Thyroid gland (tissue), 4 donors: ENCODE results near the gene KASH5. TPM values are rescaled to one million over a fixed set of nuclear protein-coding genes. Genes with fewer than 3 reads are reported as not detected.

ENCODE experiments used
- DNase-seq, 2 donors: peaks; one replicate each; pipeline ENCODE4 v3.0.0-alpha.2; 2019
- H3K27ac ChIP-seq, 3 donors: fragments of 200-600 bp; sonication (generic); 1 replicate in 2 of 3; 2 replicates in 1 of 3; pipeline ENCODE4 v1.5.1; 2016 to 2019; ENCODE audit warnings: mild to moderate bottlenecking in 1 of 3, moderate library complexity in 1 of 3
- H3K27me3 ChIP-seq: fragments of 200-600 bp; sonication (generic); one replicate; pipeline ENCODE4 v1.5.1; 2019
- H3K36me3 ChIP-seq, 2 donors: fragments of 200-600 bp; sonication (generic); one replicate each; pipeline ENCODE4 v1.5.1; 2016 to 2019
- H3K4me1 ChIP-seq, 2 donors: fragments of 200-600 bp; sonication (generic); one replicate each; pipeline ENCODE4 v1.5.1; 2017 to 2019
- H3K4me3 ChIP-seq, 3 donors: fragments of 200-600 bp; sonication (generic); replicated peaks in 1 of 3; 1 replicate in 2 of 3; 2 replicates in 1 of 3; pipeline ENCODE4 v1.5.1; 2016; ENCODE audit warnings: mild to moderate bottlenecking in 1 of 3
- H3K9me3 ChIP-seq: fragments of 200-600 bp; sonication (generic); one replicate; pipeline ENCODE4 v1.5.1; 2017
- POLR2A ChIP-seq, 2 donors: fragments of 450-650 bp; IDR thresholded peaks; one replicate each; pipeline ENCODE4 v1.6.1; 2017; ENCODE audit warnings: antibody characterized with exemption in 2 of 2, mild to moderate bottlenecking in 2 of 2, moderate library complexity in 1 of 2
- WGBS, 2 donors: methylation state at CpG; one replicate each; pipeline ENCODE4 v1.1.5; 2017; 5-methylcytosine and 5-hydroxymethylcytosine counted together
- intact Hi-C: fragments of 100-400 bp; cut with DNase I; formaldehyde crosslinking; loops from one replicate; pipeline ENCODE4 v1.15.1; 2023
- total RNA-seq, 4 donors: library from RNA; depleted of rRNA; stranded (reverse); fragments of >200 nt; gene quantifications; one replicate each; pipeline ENCODE4 v1.2.3, GENCODE V29; 2016
- TF ChIP-seq, protein P1 (sequence below), 6 experiments: fragments of 200-600 bp in 3 of 6; fragments of 450-650 bp in 3 of 6; sonication (generic) in 3 of 6; IDR thresholded peaks; one replicate each; pipeline ENCODE4 v1.5.1; 2016 to 2019; ENCODE audit warnings: antibody characterized with exemption in 6 of 6, mild to moderate bottlenecking in 2 of 6, inconsistent platforms in 1 of 6, moderate library complexity in 1 of 6

The KASH5 gene
- total RNA-seq, 4 donors from 2014 or later = 1.3 TPM; not detected in 3

DNA sequence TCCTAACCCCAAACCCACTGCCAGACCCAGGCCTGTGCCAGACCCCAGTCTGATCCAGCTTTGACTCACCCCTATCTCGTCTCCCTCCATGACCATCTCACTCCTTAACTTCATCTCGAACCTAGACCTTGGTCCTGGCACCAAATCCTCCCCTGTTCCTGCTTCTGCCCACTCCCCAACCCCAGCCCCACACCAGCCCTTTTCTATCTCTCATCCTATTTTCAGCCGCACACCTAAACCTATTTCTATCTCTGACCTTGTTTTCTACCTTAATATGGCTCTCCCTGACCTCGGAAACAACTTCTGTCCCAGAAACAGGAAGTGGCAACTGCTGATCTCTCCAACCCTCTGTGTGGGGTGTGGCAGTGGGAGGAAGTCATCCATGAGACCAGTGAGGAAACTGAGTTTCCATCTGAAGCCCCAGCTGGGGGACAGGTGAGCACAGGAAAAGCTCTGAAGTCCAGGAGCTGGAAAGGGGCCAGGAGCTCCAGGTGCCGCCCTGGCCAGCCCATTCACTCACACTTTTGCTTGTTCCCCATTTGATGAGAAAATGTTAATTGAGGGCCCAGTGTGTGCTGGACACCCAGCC, 21.5 kb downstream of the KASH5 start:
- intact Hi-C loops = no loop called here
- 82% methylated on average over 5 of the region's 5 CpGs for WGBS, 2 donors

DNA sequence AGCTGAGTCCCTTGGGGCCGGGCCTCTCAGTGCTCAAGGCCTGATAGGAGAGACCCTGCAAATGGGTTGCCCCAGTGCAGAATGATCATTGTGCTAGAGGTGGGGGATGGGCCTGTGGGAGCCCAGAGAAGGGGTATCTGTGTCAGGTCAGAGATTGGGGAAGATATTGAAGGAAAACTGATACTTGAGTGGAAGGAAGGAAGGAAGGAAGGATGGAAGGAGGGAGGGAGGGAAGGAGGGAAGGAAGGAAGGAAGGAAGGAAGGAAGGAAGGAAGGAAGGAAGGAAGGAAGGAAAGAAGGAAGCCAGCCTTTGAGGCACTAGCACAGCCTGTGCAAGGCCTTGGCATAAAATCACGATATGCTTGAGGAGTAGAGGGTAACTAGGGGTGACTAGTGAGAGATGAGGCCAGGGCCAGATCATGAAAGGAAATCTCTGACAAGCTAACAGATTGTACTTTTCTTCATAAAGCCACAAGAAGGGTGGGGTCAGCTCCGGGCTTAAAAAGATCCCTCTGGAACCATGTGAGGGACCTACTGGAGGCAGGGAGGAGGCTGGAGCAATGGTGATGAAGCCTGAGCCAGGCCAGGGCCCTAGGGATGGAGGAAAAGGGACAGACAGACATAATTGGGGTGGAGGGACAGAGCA, 23.8 kb downstream of the KASH5 start:
- no peak for DNase-seq
- TF ChIP-seq POLR2A (IDR thresholded peaks at IDR 0.05) = no peak
- TF ChIP-seq, protein P1, sequence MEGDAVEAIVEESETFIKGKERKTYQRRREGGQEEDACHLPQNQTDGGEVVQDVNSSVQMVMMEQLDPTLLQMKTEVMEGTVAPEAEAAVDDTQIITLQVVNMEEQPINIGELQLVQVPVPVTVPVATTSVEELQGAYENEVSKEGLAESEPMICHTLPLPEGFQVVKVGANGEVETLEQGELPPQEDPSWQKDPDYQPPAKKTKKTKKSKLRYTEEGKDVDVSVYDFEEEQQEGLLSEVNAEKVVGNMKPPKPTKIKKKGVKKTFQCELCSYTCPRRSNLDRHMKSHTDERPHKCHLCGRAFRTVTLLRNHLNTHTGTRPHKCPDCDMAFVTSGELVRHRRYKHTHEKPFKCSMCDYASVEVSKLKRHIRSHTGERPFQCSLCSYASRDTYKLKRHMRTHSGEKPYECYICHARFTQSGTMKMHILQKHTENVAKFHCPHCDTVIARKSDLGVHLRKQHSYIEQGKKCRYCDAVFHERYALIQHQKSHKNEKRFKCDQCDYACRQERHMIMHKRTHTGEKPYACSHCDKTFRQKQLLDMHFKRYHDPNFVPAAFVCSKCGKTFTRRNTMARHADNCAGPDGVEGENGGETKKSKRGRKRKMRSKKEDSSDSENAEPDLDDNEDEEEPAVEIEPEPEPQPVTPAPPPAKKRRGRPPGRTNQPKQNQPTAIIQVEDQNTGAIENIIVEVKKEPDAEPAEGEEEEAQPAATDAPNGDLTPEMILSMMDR (IDR thresholded peaks at IDR 0.05) = no peak
- intact Hi-C loops = no loop called here
- peaks cover 0 to 12% of the 10 kb centered on the region in 2 donors for H3K4me1 ChIP-seq
- H3K27ac ChIP-seq = no peak overlapping the region
- no peaks in the 10 kb centered on the region for H3K27me3 ChIP-seq
- H3K4me3 ChIP-seq = no peak overlapping the region
- 67 to 86% methylated on average over 3 of the region's 3 CpGs for WGBS, 2 donors
- H3K36me3 ChIP-seq = no peaks in the 10 kb centered on the region
- no peaks in the 10 kb centered on the region for H3K9me3 ChIP-seq

More for the DNA sequence above, 21.5 kb downstream of the KASH5 start:
- H3K27ac ChIP-seq = no peak overlapping the region
- H3K36me3 ChIP-seq = no peaks in the 10 kb centered on the region
- no peaks in the 10 kb centered on the region for H3K9me3 ChIP-seq
- TF ChIP-seq, protein P1 (IDR thresholded peaks at IDR 0.05) = no peak
- no peak for TF ChIP-seq POLR2A (IDR thresholded peaks at IDR 0.05)
- no peaks in the 10 kb centered on the region for H3K27me3 ChIP-seq
- H3K4me3 ChIP-seq = no peak overlapping the region
- peaks cover 0 to 12% of the 10 kb centered on the region in 2 donors for H3K4me1 ChIP-seq
- no peak for DNase-seq

DNA sequence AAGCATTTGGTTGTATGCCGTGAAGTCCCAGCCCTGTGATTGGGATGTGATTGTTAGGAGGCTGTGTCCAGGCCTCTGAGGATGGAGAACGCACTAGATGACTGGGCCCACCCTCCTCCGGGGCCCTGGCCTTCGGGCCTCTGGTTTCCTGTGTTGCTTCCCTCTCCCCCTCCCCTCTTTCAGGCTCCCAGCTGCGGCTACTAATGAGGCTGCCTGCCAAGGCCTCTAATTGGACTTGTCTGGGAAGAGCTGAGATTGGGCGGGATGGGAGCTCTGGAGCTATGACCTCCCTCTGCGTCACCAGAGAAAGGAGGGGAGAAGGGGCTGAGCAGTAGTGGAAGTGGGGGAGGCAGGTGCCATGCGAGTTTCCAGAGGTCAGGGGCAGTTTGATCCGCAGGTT, 25.3 kb downstream of the KASH5 start:
- intact Hi-C loops = no loop called here
- no peaks in the 10 kb centered on the region for H3K9me3 ChIP-seq
- H3K36me3 ChIP-seq = no peaks in the 10 kb centered on the region
- TF ChIP-seq POLR2A (IDR thresholded peaks at IDR 0.05) = no peak
- TF ChIP-seq, protein P1 (IDR thresholded peaks at IDR 0.05) = no peak
- no peaks in the 10 kb centered on the region for H3K27me3 ChIP-seq
- H3K27ac ChIP-seq = no peak overlapping the region
- H3K4me1 ChIP-seq = peaks cover 0 to 12% of the 10 kb centered on the region in 2 donors
- no peak for DNase-seq
- 63 to 77% methylated on average over 6 to 8 of the region's 9 CpGs for WGBS, 2 donors
- no peak overlapping the region for H3K4me3 ChIP-seq

DNA sequence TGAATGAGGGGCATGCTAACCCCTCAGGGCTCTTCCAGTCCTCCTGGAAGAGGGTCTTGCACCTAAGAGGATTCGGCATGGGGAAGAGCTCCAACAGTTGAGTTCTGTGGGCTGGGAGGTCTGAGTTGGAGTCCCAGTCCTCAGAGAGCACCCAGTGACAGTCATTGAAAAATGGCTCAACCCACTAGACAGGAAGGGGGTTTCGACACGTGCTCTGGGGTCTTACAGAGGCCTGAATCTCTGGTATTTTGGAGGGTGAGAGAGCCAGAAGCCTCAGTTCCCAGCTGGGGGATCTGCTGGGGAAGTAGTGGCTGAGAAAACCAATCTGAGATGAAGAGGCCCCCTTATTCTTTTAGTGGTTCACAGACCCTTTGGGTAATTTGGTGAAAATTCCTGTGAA, 26.2 kb downstream of the KASH5 start:
- H3K4me3 ChIP-seq = no peak overlapping the region
- DNase-seq = no peak
- no peak for TF ChIP-seq POLR2A (IDR thresholded peaks at IDR 0.05)
- H3K27ac ChIP-seq = no peak overlapping the region
- 90 to 94% methylated on average over 3 of the region's 3 CpGs for WGBS, 2 donors
- intact Hi-C loops = no loop called here
- H3K4me1 ChIP-seq = peaks cover 0 to 5% of the 10 kb centered on the region in 2 donors
- H3K36me3 ChIP-seq = no peaks in the 10 kb centered on the region
- no peaks in the 10 kb centered on the region for H3K9me3 ChIP-seq
- no peaks in the 10 kb centered on the region for H3K27me3 ChIP-seq

DNA sequence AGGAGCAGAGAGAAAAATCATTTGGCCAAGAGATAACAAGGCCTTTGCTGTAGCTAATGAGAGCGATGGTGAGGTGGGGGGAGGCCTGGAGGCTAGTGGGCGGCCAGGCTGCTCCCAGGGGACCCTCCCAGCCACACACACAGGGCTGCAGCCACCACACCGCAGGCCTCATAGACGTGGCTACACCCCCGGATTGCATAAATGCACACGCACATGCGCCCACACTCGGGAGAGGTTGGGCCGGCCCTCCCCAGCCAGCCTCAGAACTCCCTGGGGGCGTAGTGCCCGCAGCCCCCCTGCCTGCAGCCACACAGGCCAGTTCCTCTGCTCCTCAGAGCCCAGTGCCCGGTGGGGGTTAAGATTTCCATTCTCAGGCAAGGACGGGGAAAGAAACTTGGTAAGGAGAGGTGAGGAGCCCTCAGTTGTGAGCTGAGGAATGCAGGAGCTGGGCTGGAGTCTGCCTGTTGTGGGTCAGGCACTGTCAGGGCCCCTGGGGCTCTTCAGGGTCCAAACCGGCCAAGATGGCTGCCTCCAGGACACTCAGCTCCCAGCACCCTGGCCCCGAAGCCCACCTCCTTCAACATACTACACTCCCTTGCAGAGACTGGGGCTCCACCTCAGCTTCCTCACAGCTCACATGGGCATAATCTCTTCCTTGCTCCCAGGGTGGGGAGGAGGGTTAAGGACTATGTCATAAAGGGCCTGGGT, 27.2 kb downstream of the KASH5 start:
- H3K9me3 ChIP-seq = no peaks in the 10 kb centered on the region
- 58 to 66% methylated on average over 7 to 13 of the region's 15 CpGs for WGBS, 2 donors
- TF ChIP-seq POLR2A (IDR thresholded peaks at IDR 0.05) = no peak
- TF ChIP-seq, protein P1 (IDR thresholded peaks at IDR 0.05) = no peak
- H3K36me3 ChIP-seq = no peaks in the 10 kb centered on the region
- intact Hi-C loops = no loop called here
- H3K27ac ChIP-seq = no peak overlapping the region
- DNase-seq = no peak
- H3K27me3 ChIP-seq = no peaks in the 10 kb centered on the region
- peaks cover 0 to under 1% of the 10 kb centered on the region in 2 donors for H3K4me1 ChIP-seq
- no peak overlapping the region for H3K4me3 ChIP-seq
